HG03457 (cell line): ENCODE data around the gene JSRP1.

Source experiments
- ATAC-seq: cut with Tn5 transposase; IDR thresholded peaks from one replicate; pipeline ENCODE4 v1.9.1; 2021; ENCODE audit warnings: moderate number of reproducible peaks; ENCODE audit not compliant: unreplicated experiment

Gene JSRP1

GRCh38 chr19:2247433-2248101 is 8.7 kb downstream of the JSRP1 start:
- ATAC-seq, result no peak

- no peak for ATAC-seq
These were observed 9.3 kb downstream of the JSRP1 start for GRCh38 chr19:2246801-2247361.

GRCh38 chr19:2246014-2246620 is 10.1 kb downstream of the JSRP1 start:
- ATAC-seq, result no peak

- no peak for ATAC-seq
These were observed 10.9 kb downstream of the JSRP1 start for GRCh38 chr19:2245273-2245672.

- ATAC-seq, result no peak
These were observed 11.7 kb downstream of the JSRP1 start for GRCh38 chr19:2244486-2244885.

- no peak for ATAC-seq
These were observed 12.1 kb downstream of the JSRP1 start for GRCh38 chr19:2244125-2244411.

- no peak for ATAC-seq
These were observed 12.7 kb downstream of the JSRP1 start for GRCh38 chr19:2243274-2244124.

- no peak for ATAC-seq
These were observed 13.4 kb downstream of the JSRP1 start for GRCh38 chr19:2242816-2243215.

- no peak for ATAC-seq
These were observed 14.1 kb downstream of the JSRP1 start for GRCh38 chr19:2242092-2242537.

- ATAC-seq, result no peak
These were observed 15.1 kb downstream of the JSRP1 start for GRCh38 chr19:2240881-2241760.

- ATAC-seq, result no peak
These were observed 16.1 kb downstream of the JSRP1 start for GRCh38 chr19:2239771-2240770.

GRCh38 chr19:2239173-2239572 is 17.0 kb downstream of the JSRP1 start:
- ATAC-seq, result no peak

- no peak for ATAC-seq
These were observed 18.4 kb downstream of the JSRP1 start for GRCh38 chr19:2237869-2238153.

- ATAC-seq, result no peak
These were observed 19.0 kb downstream of the JSRP1 start for GRCh38 chr19:2237051-2237868.

GRCh38 chr19:2236314-2237050 is 19.7 kb downstream of the JSRP1 start, which contains the start of the genes PLEKHJ1 and SF3A2:
PLEKHJ1 (minus strand) TSS chr19:2236329; CDS start chr19:2236248, 81 bp downstream.
SF3A2 (plus strand) TSS chr19:2236824; CDS start chr19:2243419, 6,595 bp downstream.
- ATAC-seq, result peak; percentile 56

- no peak for ATAC-seq
These were observed 20.2 kb downstream of the JSRP1 start for GRCh38 chr19:2236064-2236313.

GRCh38 chr19:2235381-2236063 is 20.7 kb downstream of the JSRP1 start:
- no peak for ATAC-seq

GRCh38 chr19:2234996-2235380 is 21.2 kb downstream of the JSRP1 start:
- ATAC-seq, result no peak
